ENCODE results near the gene CLMN. TPM values are rescaled to one million over a fixed set of nuclear protein-coding genes. Genes with fewer than 3 reads are reported as not detected.

The CLMN gene
- total and polyA plus RNA-seq, 2 experiments from 2014 or later = 3.2 to 5.7 TPM

- DNase-seq (ENCODE audit: low spot score) (peak; percentile 83), ATAC-seq (peak; percentile 92)
- Mint-ChIP-seq H3K4me1 (peaks cover 53% of the 10 kb centered on the region), H3K27ac (peak overlapping the region; percentile 40), H3K27me3 (ENCODE audit: insufficient read depth, low read depth, poor library complexity) (peaks cover 8% of the 10 kb centered on the region), H3K4me3 (peak overlapping the region; percentile 23; the same call in 2 of the 3 replicates), H3K36me3 (ENCODE audit: low read depth) (no peaks in the 10 kb centered on the region), H3K9me3 (no peaks in the 10 kb centered on the region)
- Histone ChIP-seq H4K20me1 (replicated peaks; ENCODE audit: insufficient read depth) (no peaks in the 10 kb centered on the region), H3K4me1 (ENCODE audit: insufficient read depth) (peaks cover 34% of the 10 kb centered on the region), H3K27ac (ENCODE audit: low read depth) (no peak overlapping the region), H3K79me2 (replicated peaks; ENCODE audit: insufficient read depth) (no peaks in the 10 kb centered on the region), H3K4me2 (peak overlapping the region; percentile 53), H3K36me3 (ENCODE audit: insufficient read depth) (no peaks in the 10 kb centered on the region), H3F3A (replicated peaks; ENCODE audit: low read depth) (0 out of 2 replicates have a peak, but pooled peaks cover 2% of the 10 kb centered on the region), H3K27me3 (ENCODE audit: insufficient read depth) (no peaks in the 10 kb centered on the region), H3K9me2 (ENCODE audit: insufficient read depth) (no peaks in the 10 kb centered on the region), H3K4me3 (peak overlapping the region; percentile 32; the same call in 1 of the 2 replicates), H2AFZ (no peak overlapping the region)
- TF ChIP-seq, protein P1, sequence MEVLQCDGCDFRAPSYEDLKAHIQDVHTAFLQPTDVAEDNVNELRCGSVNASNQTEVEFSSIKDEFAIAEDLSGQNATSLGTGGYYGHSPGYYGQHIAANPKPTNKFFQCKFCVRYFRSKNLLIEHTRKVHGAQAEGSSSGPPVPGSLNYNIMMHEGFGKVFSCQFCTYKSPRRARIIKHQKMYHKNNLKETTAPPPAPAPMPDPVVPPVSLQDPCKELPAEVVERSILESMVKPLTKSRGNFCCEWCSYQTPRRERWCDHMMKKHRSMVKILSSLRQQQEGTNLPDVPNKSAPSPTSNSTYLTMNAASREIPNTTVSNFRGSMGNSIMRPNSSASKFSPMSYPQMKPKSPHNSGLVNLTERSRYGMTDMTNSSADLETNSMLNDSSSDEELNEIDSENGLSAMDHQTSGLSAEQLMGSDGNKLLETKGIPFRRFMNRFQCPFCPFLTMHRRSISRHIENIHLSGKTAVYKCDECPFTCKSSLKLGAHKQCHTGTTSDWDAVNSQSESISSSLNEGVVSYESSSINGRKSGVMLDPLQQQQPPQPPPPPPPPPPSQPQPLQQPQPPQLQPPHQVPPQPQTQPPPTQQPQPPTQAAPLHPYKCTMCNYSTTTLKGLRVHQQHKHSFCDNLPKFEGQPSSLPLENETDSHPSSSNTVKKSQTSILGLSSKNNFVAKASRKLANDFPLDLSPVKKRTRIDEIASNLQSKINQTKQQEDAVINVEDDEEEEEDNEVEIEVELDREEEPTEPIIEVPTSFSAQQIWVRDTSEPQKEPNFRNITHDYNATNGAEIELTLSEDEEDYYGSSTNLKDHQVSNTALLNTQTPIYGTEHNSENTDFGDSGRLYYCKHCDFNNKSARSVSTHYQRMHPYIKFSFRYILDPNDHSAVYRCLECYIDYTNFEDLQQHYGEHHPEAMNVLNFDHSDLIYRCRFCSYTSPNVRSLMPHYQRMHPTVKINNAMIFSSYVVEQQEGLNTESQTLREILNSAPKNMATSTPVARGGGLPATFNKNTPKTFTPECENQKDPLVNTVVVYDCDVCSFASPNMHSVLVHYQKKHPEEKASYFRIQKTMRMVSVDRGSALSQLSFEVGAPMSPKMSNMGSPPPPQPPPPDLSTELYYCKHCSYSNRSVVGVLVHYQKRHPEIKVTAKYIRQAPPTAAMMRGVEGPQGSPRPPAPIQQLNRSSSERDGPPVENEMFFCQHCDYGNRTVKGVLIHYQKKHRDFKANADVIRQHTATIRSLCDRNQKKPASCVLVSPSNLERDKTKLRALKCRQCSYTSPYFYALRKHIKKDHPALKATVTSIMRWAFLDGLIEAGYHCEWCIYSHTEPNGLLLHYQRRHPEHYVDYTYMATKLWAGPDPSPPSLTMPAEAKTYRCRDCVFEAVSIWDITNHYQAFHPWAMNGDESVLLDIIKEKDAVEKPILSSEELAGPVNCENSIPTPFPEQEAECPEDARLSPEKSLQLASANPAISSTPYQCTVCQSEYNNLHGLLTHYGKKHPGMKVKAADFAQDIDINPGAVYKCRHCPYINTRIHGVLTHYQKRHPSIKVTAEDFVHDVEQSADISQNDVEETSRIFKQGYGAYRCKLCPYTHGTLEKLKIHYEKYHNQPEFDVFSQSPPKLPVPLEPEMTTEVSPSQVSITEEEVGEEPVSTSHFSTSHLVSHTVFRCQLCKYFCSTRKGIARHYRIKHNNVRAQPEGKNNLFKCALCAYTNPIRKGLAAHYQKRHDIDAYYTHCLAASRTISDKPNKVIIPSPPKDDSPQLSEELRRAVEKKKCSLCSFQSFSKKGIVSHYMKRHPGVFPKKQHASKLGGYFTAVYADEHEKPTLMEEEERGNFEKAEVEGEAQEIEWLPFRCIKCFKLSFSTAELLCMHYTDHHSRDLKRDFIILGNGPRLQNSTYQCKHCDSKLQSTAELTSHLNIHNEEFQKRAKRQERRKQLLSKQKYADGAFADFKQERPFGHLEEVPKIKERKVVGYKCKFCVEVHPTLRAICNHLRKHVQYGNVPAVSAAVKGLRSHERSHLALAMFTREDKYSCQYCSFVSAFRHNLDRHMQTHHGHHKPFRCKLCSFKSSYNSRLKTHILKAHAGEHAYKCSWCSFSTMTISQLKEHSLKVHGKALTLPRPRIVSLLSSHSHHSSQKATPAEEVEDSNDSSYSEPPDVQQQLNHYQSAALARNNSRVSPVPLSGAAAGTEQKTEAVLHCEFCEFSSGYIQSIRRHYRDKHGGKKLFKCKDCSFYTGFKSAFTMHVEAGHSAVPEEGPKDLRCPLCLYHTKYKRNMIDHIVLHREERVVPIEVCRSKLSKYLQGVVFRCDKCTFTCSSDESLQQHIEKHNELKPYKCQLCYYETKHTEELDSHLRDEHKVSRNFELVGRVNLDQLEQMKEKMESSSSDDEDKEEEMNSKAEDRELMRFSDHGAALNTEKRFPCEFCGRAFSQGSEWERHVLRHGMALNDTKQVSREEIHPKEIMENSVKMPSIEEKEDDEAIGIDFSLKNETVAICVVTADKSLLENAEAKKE (CRISPR knock-in tag; IDR thresholded peaks at IDR 0.05) = no peak
- TF ChIP-seq, protein P2, sequence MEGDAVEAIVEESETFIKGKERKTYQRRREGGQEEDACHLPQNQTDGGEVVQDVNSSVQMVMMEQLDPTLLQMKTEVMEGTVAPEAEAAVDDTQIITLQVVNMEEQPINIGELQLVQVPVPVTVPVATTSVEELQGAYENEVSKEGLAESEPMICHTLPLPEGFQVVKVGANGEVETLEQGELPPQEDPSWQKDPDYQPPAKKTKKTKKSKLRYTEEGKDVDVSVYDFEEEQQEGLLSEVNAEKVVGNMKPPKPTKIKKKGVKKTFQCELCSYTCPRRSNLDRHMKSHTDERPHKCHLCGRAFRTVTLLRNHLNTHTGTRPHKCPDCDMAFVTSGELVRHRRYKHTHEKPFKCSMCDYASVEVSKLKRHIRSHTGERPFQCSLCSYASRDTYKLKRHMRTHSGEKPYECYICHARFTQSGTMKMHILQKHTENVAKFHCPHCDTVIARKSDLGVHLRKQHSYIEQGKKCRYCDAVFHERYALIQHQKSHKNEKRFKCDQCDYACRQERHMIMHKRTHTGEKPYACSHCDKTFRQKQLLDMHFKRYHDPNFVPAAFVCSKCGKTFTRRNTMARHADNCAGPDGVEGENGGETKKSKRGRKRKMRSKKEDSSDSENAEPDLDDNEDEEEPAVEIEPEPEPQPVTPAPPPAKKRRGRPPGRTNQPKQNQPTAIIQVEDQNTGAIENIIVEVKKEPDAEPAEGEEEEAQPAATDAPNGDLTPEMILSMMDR (conservative IDR thresholded peaks at IDR 0.05; ENCODE audit: low read depth in 2 of 2) = no peak
- TF ChIP-seq EZH2phosphoT487 (IDR thresholded peaks at IDR 0.05; ENCODE audit: unreplicated experiment) = no peak
- TF ChIP-seq STAT1 (IDR thresholded peaks at IDR 0.05; ENCODE audit: unreplicated experiment) = no peak
- TF ChIP-seq POLR2AphosphoS5 (IDR thresholded peaks at IDR 0.05; ENCODE audit: low read depth) = no peak
- TF ChIP-seq ETS1 (IDR thresholded peaks at IDR 0.05) = no peak
- TF ChIP-seq CREB1 (CRISPR knock-in tag; IDR thresholded peaks at IDR 0.05; ENCODE audit: low read depth) = no peak
- TF ChIP-seq, protein P3, sequence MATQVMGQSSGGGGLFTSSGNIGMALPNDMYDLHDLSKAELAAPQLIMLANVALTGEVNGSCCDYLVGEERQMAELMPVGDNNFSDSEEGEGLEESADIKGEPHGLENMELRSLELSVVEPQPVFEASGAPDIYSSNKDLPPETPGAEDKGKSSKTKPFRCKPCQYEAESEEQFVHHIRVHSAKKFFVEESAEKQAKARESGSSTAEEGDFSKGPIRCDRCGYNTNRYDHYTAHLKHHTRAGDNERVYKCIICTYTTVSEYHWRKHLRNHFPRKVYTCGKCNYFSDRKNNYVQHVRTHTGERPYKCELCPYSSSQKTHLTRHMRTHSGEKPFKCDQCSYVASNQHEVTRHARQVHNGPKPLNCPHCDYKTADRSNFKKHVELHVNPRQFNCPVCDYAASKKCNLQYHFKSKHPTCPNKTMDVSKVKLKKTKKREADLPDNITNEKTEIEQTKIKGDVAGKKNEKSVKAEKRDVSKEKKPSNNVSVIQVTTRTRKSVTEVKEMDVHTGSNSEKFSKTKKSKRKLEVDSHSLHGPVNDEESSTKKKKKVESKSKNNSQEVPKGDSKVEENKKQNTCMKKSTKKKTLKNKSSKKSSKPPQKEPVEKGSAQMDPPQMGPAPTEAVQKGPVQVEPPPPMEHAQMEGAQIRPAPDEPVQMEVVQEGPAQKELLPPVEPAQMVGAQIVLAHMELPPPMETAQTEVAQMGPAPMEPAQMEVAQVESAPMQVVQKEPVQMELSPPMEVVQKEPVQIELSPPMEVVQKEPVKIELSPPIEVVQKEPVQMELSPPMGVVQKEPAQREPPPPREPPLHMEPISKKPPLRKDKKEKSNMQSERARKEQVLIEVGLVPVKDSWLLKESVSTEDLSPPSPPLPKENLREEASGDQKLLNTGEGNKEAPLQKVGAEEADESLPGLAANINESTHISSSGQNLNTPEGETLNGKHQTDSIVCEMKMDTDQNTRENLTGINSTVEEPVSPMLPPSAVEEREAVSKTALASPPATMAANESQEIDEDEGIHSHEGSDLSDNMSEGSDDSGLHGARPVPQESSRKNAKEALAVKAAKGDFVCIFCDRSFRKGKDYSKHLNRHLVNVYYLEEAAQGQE (IDR thresholded peaks at IDR 0.05; ENCODE audit: unreplicated experiment) = no peak
- no peak for TF ChIP-seq ZNF114 (CRISPR knock-in tag; IDR thresholded peaks at IDR 0.05)
- TF ChIP-seq JUNB (IDR thresholded peaks at IDR 0.05; ENCODE audit: unreplicated experiment) = no peak
- no peak for TF ChIP-seq NANOG (IDR thresholded peaks at IDR 0.05; ENCODE audit: borderline replicate concordance)
- TF ChIP-seq EZH2 (IDR thresholded peaks at IDR 0.05; ENCODE audit: low read depth, unreplicated experiment) = no peak
- no peak for TF ChIP-seq ZNF331 (CRISPR knock-in tag; IDR thresholded peaks at IDR 0.05; ENCODE audit: low read depth)
Observed at GRCh38 chr14:95255487-95255886, 64.2 kb downstream of the CLMN start.
